Kidney (tissue), 14 donors: ENCODE measurements around the gene LPIN1. TPM values are rescaled to one million over a fixed set of nuclear protein-coding genes. Genes with fewer than 3 reads are reported as not detected.

Experiments used
- DNase-seq, 5 donors: peaks; one replicate each; pipeline ENCODE4 v3.0.0-alpha.2; 2013 to 2020
- FAIRE-seq: peaks from 2 replicates; lab custom pipeline; 2012; peaks lifted over from hg19 to GRCh38; lab: Jason Lieb, UNC
- H3K27ac ChIP-seq, 2 donors: one replicate each; pipeline ENCODE4 v1.7.0; 2013; ENCODE audit warnings: low read depth in 2 of 2, low read length in 2 of 2, inconsistent platforms in 1 of 2
- H3K27me3 ChIP-seq: one replicate; pipeline ENCODE4 v1.7.1; 2013; ENCODE audit warnings: low read length, inconsistent platforms; ENCODE audit not compliant: control insufficient read depth, insufficient read depth
- H3K36me3 ChIP-seq, 3 donors: one replicate each; pipeline versions ENCODE4 v1.7.0 to v1.7.1; 2013; ENCODE audit warnings: low read length in 3 of 3, control low read depth in 1 of 3, inconsistent platforms in 1 of 3; ENCODE audit not compliant: insufficient read depth in 3 of 3, control insufficient read depth in 2 of 3
- H3K4me1 ChIP-seq, 3 donors: one replicate each; pipeline versions ENCODE4 v1.7.0 to v1.7.1; 2013; ENCODE audit warnings: low read length in 3 of 3, inconsistent platforms in 1 of 3, low read depth in 1 of 3; ENCODE audit not compliant: control insufficient read depth in 2 of 3, insufficient read depth in 2 of 3
- H3K4me3 ChIP-seq, 3 donors: one replicate each; pipeline versions ENCODE4 v1.7.0 to v1.8.1; 2013; ENCODE audit warnings: low read length in 3 of 3, control low read depth in 1 of 3, inconsistent platforms in 1 of 3
- H3K9ac ChIP-seq, 3 donors: one replicate each; pipeline versions ENCODE4 v1.7.0 to v1.7.1; 2013; ENCODE audit warnings: low read length in 3 of 3, control low read depth in 1 of 3, inconsistent platforms in 1 of 3
- H3K9me3 ChIP-seq, 3 donors: one replicate each; pipeline versions ENCODE4 v1.7.0 to v1.7.1; 2013; ENCODE audit warnings: low read length in 3 of 3, control low read depth in 1 of 3, inconsistent platforms in 1 of 3; ENCODE audit not compliant: control insufficient read depth in 2 of 3, insufficient read depth in 1 of 3
- intact Hi-C: fragments of 100-400 bp; cut with DNase I; formaldehyde crosslinking; loops from one replicate; pipeline ENCODE4 v1.11.1; 2022
- polyA plus RNA-seq: library from polyadenylated mRNA; stranded (reverse); fragments of 350-450 nt; fragmentation: Illumina TruSeq; extraction: RNeasy Lipid Tissue Mini Kit (QIAGEN cat#74804); gene quantifications from one replicate; pipeline ENCODE4 v1.2.3, GENCODE V29; 2014; ENCODE audit warnings: low read depth, low replicate concordance; ENCODE audit not compliant: insufficient read depth
- total RNA-seq: library from RNA; stranded (reverse); fragmentation: NEBNext Ultra II Directional; extraction: Animal tissue kit (Norgen Biotek cat#: 25700); gene quantifications from one replicate; pipeline ENCODE4 v1.2.1, GENCODE V29; 2021
- TF ChIP-seq, protein P1 (sequence below): IDR thresholded peaks from 3 replicates; pipeline ENCODE4 v1.5.1; 2012; ENCODE audit warnings: mild to moderate bottlenecking, moderate library complexity, borderline replicate concordance; ENCODE audit not compliant: insufficient read depth; ENCODE audit errors: extremely low read depth
- donor health status: control.
- donor health status: control.
- donor health status: control.
- donor health status: control.
- donor health status: control.
- donor health status: DM: yes; HTN: yes; CAD: no.
- donor health status: Normal renal cell carcinoma (clear cell type).

LPIN1 gene
- total and polyA plus RNA-seq, 2 donors from 2014 or later: 11.8 to 36.8 TPM

DNA sequence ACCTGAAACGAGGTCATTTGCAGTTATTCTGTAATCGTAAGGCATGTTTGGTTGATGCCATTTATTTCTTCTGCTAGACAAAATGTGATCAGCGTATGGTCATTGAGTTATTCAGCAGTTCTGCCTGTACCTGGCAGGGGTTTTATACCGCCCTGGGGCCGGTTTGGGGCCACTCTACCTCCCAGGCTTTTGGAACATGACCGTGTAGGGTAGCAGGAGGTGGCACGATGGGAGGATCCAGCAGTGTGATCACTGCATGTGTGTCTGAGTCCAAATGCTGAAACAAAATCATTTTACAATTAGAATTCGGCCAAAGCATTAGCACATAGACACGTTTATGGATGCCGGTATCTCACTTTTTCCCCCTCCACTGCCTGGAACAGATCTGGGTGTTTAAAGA is 26.7 kb downstream of the LPIN1 start:
- TF ChIP-seq, protein P1, sequence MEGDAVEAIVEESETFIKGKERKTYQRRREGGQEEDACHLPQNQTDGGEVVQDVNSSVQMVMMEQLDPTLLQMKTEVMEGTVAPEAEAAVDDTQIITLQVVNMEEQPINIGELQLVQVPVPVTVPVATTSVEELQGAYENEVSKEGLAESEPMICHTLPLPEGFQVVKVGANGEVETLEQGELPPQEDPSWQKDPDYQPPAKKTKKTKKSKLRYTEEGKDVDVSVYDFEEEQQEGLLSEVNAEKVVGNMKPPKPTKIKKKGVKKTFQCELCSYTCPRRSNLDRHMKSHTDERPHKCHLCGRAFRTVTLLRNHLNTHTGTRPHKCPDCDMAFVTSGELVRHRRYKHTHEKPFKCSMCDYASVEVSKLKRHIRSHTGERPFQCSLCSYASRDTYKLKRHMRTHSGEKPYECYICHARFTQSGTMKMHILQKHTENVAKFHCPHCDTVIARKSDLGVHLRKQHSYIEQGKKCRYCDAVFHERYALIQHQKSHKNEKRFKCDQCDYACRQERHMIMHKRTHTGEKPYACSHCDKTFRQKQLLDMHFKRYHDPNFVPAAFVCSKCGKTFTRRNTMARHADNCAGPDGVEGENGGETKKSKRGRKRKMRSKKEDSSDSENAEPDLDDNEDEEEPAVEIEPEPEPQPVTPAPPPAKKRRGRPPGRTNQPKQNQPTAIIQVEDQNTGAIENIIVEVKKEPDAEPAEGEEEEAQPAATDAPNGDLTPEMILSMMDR: no peak
- no peak overlapping the region for H3K4me3 ChIP-seq
- H3K27me3 ChIP-seq: no peaks in the 10 kb centered on the region
- H3K4me1 ChIP-seq: no peaks in the 10 kb centered on the region
- no peak for DNase-seq
- H3K9ac ChIP-seq: no peak overlapping the region
- no peak overlapping the region for H3K27ac ChIP-seq
- FAIRE-seq: no peak
- intact Hi-C loops: loop anchor here (10.0 kb wide), 1 partner anchor 78 kb away; no protein-coding TSS in a partner anchor
- no peaks in the 10 kb centered on the region for H3K9me3 ChIP-seq
- H3K36me3 ChIP-seq: peaks cover 4 to 9% (median 4%) of the 10 kb centered on the region in 3 donors

GRCh38 chr2:11773747-11774525 is 27.5 kb downstream of the LPIN1 start:
- H3K36me3 ChIP-seq: peaks cover 4 to 9% (median 4%) of the 10 kb centered on the region in 3 donors
- no peak overlapping the region for H3K27ac ChIP-seq
- H3K9ac ChIP-seq: no peak overlapping the region

DNA sequence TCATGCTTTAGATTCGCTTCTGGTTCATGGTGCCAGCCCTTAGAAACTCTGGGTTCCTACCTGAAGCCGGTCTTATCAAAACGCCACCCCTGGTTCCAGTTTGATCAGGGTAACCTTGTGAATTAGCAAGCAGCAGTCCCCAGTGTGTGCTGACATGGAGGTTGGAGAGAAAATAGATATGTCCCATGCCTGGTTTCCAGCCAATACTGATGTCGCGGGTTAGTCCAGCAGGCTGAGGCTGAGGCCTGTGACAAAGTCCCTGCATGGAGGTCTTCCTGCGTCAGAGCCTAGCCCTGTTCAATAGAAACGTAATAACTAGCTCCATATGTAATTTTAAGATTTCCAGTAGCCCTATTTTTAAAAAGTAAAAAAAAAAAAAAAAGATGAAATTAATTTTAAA is 28.2 kb downstream of the LPIN1 start:
- Histone ChIP-seq H3K4me3 (no peak overlapping the region), H3K4me1 (peaks cover 0 to 3% (median 0%) of the 10 kb centered on the region in 3 donors), H3K27me3 (no peaks in the 10 kb centered on the region), H3K36me3 (peaks cover 4 to 9% (median 4%) of the 10 kb centered on the region in 3 donors), H3K9ac (no peak overlapping the region), H3K27ac (no peak overlapping the region), H3K9me3 (no peaks in the 10 kb centered on the region)
- DNase-seq (no peak), FAIRE-seq (no peak)
- intact Hi-C loops: loop anchor here (10.0 kb wide), 1 partner anchor 80 kb away; no protein-coding TSS in a partner anchor
- TF ChIP-seq, protein P1: no peak

More at GRCh38 chr2:11773747-11774525, 27.5 kb downstream of the LPIN1 start:
- FAIRE-seq: no peak
- Histone ChIP-seq H3K4me1 (peaks cover 0 to 3% (median 0%) of the 10 kb centered on the region in 3 donors), H3K4me3 (no peak overlapping the region), H3K9me3 (no peaks in the 10 kb centered on the region), H3K27me3 (no peaks in the 10 kb centered on the region)
- TF ChIP-seq, protein P1: no peak
- no peak for DNase-seq
- intact Hi-C loops: loop anchor here (10.0 kb wide), 1 partner anchor 79 kb away; no protein-coding TSS in a partner anchor
